M059J (cell line): ENCODE results near the gene ABCG1. TPM values are rescaled to one million over a fixed set of nuclear protein-coding genes. Genes with fewer than 3 reads are reported as not detected.

Experiments
- DNase-seq: peaks from one replicate; pipeline ENCODE4 v3.0.0-alpha.2; 2012; ENCODE audit warnings: low read depth
- total RNA-seq: library from RNA; depleted of rRNA; stranded (reverse); fragments of >200 nt; shearing (Covaris generic); gene quantifications from 2 replicates; pipeline ENCODE4 v1.2.3, GENCODE V29; 2014

ABCG1 gene
- total RNA-seq, 1 experiment from 2014 or later, result not detected

DNA sequence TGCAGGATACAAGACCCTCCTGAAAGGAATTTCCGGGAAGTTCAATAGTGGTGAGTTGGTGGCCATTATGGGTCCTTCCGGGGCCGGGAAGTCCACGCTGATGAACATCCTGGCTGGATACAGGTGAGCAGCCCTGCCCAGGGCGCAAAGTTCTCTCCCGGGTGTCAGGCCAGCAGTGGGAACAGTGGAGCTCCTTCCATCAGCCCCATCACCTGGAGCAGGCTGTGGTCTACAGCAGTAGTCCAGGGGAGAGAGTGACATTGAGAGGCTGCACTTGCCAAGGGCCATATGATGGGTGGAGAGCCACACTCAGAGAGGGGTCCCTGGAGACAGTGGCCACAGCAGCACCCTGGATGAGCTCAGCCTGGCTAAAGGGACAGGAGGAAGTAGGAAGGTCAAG, 52.1 kb downstream of the ABCG1 start:
- no peak for DNase-seq

- DNase-seq, result no peak
Observed at GRCh38 chr21:42272109-42272962, 53.4 kb downstream of the ABCG1 start.

DNA sequence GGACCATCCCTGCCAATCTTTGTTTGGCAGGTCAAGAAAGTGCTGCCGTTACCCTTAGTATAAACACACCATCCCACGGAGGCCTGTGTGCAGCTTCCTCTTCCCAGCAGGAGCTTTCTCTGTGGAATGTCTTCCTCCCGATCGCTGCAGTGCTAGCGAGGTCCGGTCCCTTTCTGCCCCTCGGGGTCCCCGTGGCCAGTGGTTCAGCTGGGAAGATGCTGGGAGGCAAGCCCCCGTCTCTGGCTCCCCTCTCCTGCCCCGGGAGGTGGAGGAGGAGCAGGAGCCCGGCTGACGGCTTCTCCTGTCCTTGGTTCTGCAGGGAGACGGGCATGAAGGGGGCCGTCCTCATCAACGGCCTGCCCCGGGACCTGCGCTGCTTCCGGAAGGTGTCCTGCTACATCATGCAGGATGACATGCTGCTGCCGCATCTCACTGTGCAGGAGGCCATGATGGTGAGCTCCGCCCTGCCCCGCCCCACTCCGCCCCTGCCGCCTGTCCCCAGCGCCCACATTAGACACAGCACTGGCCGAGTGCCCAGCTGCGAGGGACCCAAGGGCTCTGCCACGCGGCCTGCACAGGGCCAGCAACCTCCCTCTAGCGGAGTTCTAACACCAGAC, 54.2 kb downstream of the ABCG1 start:
- DNase-seq, result no peak

GRCh38 chr21:42276076-42276475, 57.1 kb downstream of the ABCG1 start:
- DNase-seq, result no peak

DNA sequence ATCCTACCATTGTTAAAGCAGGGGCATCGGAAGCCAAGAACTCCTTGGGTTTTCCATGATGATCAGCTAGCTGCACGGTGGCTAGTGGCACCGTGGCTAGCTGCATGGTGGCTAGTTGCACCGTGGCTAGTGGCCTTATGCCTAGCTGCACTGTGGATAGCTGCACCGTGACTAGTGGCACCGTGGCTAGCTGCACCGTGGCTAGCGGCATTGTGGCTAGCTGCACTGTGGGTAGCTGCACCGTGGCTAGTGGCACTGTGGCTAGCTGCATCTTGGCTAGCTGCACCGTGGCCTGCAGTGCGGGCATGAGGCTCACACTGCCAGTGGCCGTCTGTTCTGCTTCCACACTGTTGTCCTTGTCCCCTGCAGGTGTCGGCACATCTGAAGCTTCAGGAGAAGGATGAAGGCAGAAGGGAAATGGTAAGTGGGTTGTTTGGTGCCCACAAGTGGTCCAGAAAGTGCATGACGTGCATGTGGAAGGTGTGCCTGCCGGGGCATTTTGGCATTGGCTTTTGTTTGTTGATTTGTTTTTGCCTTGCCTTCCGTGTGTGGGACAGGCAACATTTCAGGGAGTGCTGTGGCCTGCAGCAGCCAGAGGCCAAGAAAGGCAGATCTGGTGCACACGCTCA, 57.7 kb downstream of the ABCG1 start:
- no peak for DNase-seq

- DNase-seq, result no peak
Observed at GRCh38 chr21:42277593-42277992, 58.7 kb downstream of the ABCG1 start.

- no peak for DNase-seq
Observed at GRCh38 chr21:42278451-42279149, 59.7 kb downstream of the ABCG1 start.

- DNase-seq, result no peak
Observed at GRCh38 chr21:42279341-42279871, 60.5 kb downstream of the ABCG1 start.

DNA sequence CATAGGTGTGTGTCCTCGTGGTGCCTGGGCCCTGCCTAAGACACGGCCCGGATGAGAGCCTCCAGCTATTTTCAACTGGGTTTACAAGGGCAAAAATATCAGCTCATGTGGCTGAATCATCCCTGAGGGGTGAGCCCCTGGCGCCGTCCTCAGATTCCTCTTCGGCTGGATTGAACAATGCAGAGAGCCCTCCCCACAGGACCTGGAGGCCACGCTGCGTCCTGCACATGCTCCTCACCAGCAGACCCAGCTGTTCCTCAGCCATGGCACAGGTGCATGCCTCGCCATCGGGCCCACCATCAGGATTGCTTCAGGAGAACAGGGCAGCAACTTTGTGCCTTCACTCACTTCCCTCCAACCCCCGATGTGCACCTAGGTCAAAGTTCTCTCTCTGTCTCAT, 60.9 kb downstream of the ABCG1 start:
- no peak for DNase-seq

GRCh38 chr21:42280356-42281180, 61.6 kb downstream of the ABCG1 start:
- DNase-seq, result no peak

DNA sequence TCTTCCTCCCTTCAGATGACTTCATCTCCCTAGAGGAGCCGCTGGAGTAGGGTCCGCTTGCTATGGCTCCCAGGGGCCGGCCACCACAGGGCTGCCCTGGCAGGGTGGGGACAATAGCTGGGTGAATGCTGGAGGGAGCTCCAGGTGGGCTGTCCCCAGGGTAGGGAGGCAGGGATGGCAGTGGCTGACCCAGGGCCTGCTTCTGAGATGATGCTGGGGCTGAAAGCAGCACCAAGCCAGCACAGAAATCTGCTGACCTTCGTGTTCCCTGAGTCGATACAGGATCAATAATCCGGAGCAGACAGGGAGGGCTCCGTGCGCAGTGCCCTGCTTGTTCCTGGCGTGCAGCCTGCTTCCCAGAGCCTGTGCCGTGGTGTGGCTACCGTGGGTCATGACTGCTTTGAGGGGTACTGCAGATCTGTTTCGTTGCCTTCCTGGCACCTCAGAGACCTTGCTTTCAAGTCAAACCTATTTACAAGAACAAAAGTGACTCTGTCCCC, 62.3 kb downstream of the ABCG1 start:
- DNase-seq, result no peak

DNA sequence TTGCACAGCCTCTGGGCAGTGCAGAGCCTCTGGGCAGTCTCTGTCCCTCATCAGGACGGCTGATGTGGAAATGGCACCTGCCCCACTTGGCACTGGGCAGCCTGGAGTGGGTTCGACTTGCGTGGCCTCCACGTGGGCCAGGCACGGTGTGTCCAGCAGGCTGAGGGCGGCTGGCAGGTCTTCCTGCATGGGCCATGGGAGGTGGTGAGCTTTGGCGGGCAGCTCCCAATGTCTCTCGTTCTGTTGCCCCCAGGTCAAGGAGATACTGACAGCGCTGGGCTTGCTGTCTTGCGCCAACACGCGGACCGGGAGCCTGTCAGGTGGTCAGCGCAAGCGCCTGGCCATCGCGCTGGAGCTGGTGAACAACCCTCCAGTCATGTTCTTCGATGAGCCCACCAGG, 63.1 kb downstream of the ABCG1 start:
- DNase-seq, result no peak

DNA sequence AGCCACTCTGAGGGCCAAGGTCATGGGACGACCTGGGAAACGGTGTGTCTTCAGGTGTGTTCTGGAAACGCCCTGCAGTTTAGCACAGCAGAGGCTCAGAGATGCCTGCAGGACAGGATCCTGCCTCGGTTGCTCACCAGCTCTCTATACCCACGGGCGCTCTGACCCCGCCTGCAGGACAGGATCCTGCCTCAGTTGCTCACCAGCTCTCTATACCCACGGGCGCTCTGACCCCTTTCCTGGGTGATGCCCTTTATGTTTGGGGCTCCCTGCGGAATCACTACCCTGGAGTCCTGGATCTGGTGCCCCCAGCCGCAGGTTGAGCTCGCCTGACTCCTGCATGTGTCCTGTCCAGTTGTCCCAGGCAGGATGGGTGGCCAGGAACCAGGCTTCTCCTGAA, 63.8 kb downstream of the ABCG1 start:
- DNase-seq, result no peak

- no peak for DNase-seq
Observed at GRCh38 chr21:42285569-42286245, 66.8 kb downstream of the ABCG1 start.

DNA sequence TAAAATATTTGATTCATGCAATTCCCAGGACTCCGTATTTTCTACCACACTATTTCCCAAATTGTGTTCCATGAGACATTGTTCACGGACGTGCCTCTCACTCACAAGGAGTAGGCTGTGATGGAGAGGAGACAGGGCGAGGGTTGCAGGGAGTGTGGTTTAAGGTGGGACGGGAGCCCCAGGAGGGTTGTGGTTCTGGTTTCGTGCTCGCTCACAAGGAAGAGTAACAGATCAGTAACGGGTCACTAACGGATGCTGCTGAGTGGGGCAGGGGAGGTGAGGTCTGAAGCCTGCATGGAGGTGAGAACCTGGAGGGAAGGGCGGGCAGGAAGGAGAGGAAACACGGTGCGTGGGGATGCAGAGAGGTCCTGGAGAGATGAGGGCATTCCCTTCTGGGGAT, 67.5 kb downstream of the ABCG1 start:
- no peak for DNase-seq

- DNase-seq, result no peak
Observed at GRCh38 chr21:42287193-42288083, 68.5 kb downstream of the ABCG1 start.

GRCh38 chr21:42288962-42289361, 70.0 kb downstream of the ABCG1 start:
- DNase-seq, result no peak

DNA sequence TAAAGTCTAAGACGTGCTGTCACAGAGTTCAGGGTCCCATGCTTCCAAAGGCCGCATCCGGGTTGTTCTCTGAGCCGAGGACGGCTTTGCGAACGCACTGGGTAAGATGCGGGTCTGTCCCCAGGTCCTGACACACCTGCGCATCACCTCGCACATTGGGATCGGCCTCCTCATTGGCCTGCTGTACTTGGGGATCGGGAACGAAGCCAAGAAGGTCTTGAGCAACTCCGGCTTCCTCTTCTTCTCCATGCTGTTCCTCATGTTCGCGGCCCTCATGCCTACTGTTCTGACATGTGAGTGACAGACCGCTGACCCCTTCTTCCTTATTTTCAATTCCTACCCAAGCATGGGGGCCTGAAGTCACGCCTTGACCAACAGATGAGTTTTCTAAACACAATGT, 71.0 kb downstream of the ABCG1 start:
- DNase-seq, result no peak

DNA sequence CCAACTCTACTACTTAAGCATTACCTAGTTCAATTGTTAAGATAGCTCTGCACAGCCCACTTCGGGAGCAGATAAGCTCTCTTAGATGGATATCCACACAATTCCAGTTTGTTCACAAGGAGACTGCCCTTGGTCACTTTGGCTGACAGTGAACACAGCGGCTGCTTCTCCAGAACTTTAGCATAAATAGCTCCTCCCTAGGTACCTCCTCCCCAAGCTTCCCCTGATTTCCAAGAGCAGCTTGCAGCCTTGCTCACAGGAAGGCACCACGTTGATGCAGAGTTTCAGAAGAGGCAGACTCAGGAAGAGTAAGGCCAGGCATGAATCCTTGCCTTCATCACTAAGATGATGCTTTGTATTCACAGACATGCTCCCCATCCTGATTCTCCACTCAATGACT, 71.6 kb downstream of the ABCG1 start:
- DNase-seq, result no peak
